HEK293 (cell line): ENCODE measurements around the gene MRPL34.
A peak's percentile ranks its signal among the peaks of the same experiment; 100 is the strongest.

ENCODE experiments used
- HOXA7 ChIP-seq: sonication (generic); formaldehyde crosslinking; IDR thresholded peaks from 2 replicates; pipeline ENCODE4 v1.8.1; 2022; ENCODE audit warnings: missing genetic modification reagents, borderline replicate concordance
- RBAK ChIP-seq: fragments of 450-650 bp; formaldehyde crosslinking; IDR thresholded peaks from 2 replicates; pipeline ENCODE4 v1.5.1; 2016; ENCODE audit warnings: missing biosample characterization, missing genetic modification characterization
- SETDB1 ChIP-seq: IDR thresholded peaks from one replicate; pipeline ENCODE4 v1.6.1; 2017; ENCODE audit warnings: mild to moderate bottlenecking, low read length, moderate library complexity, mixed read lengths; ENCODE audit not compliant: insufficient read length
- ZBTB1 ChIP-seq: fragments of 450-650 bp; formaldehyde crosslinking; IDR thresholded peaks from 2 replicates; pipeline ENCODE4 v1.5.1; 2016; ENCODE audit warnings: missing biosample characterization, missing genetic modification characterization
- ZBTB21 ChIP-seq: fragments of 450-650 bp; formaldehyde crosslinking; IDR thresholded peaks from 2 replicates; pipeline ENCODE4 v1.5.1; 2017; ENCODE audit warnings: missing biosample characterization, missing genetic modification characterization
- ZIC2 ChIP-seq: fragments of 450-650 bp; formaldehyde crosslinking; IDR thresholded peaks from 2 replicates; pipeline ENCODE4 v1.5.1; 2016; ENCODE audit warnings: missing biosample characterization, missing genetic modification characterization
- ZNF138 ChIP-seq: fragments of 450-650 bp; formaldehyde crosslinking; IDR thresholded peaks from 2 replicates; pipeline ENCODE4 v1.5.1; 2016; ENCODE audit warnings: missing biosample characterization, missing genetic modification characterization, borderline replicate concordance
- ZNF146 ChIP-seq: fragments of 450-650 bp; formaldehyde crosslinking; IDR thresholded peaks from 2 replicates; pipeline ENCODE4 v1.5.1; 2016; ENCODE audit warnings: missing biosample characterization, missing genetic modification characterization
- ZNF239 ChIP-seq: fragments of 450-650 bp; formaldehyde crosslinking; IDR thresholded peaks from 2 replicates; pipeline ENCODE4 v1.5.1; 2016; ENCODE audit warnings: missing biosample characterization, missing genetic modification characterization
- ZNF335 ChIP-seq: fragments of 450-650 bp; formaldehyde crosslinking; conservative IDR thresholded peaks from 2 replicates; pipeline ENCODE4 v1.5.1; 2016; ENCODE audit warnings: missing biosample characterization, missing genetic modification characterization
- ZNF366 ChIP-seq: fragments of 450-650 bp; formaldehyde crosslinking; conservative IDR thresholded peaks from 2 replicates; pipeline ENCODE4 v1.5.1; 2016; ENCODE audit warnings: missing biosample characterization, missing genetic modification characterization
- ZNF394 ChIP-seq: fragments of 450-650 bp; formaldehyde crosslinking; IDR thresholded peaks from 2 replicates; pipeline ENCODE4 v1.5.1; 2016; ENCODE audit warnings: missing biosample characterization, missing genetic modification characterization, mild to moderate bottlenecking, moderate library complexity, borderline replicate concordance
- ZNF48 ChIP-seq: fragments of 450-650 bp; formaldehyde crosslinking; IDR thresholded peaks from 2 replicates; pipeline ENCODE4 v1.5.1; 2016; ENCODE audit warnings: missing biosample characterization, missing genetic modification characterization
- ZNF548 ChIP-seq: fragments of 450-650 bp; formaldehyde crosslinking; IDR thresholded peaks from 2 replicates; pipeline ENCODE4 v1.5.1; 2016; ENCODE audit warnings: missing biosample characterization, missing genetic modification characterization
- ZNF76 ChIP-seq: fragments of 450-650 bp; formaldehyde crosslinking; IDR thresholded peaks from 2 replicates; pipeline ENCODE4; 2016; ENCODE audit warnings: low read depth, missing biosample characterization, missing genetic modification characterization, borderline replicate concordance
- ZNF768 ChIP-seq: fragments of 450-650 bp; formaldehyde crosslinking; IDR thresholded peaks from 2 replicates; pipeline ENCODE4 v1.5.1; 2018; ENCODE audit warnings: missing biosample characterization, mild to moderate bottlenecking, missing genetic modification characterization
- ZNF830 ChIP-seq: fragments of 450-650 bp; IDR thresholded peaks from 2 replicates; pipeline ENCODE4 v1.5.0; 2018; ENCODE audit warnings: missing biosample characterization, missing genetic modification characterization, low read depth, mild to moderate bottlenecking, moderate library complexity
- TF ChIP-seq, protein P1 (sequence below): fragments of 450-650 bp; formaldehyde crosslinking; conservative IDR thresholded peaks from 2 replicates; pipeline ENCODE4 v1.5.1; 2016; ENCODE audit warnings: low read depth, missing biosample characterization, missing genetic modification characterization
- TF ChIP-seq, protein P2 (sequence below): fragments of 450-650 bp; formaldehyde crosslinking; conservative IDR thresholded peaks from 2 replicates; pipeline ENCODE4 v1.5.1; 2016; ENCODE audit warnings: low read depth, missing biosample characterization, missing genetic modification characterization
- TF ChIP-seq, protein P3 (sequence below): fragments of 450-650 bp; formaldehyde crosslinking; IDR thresholded peaks from 2 replicates; pipeline ENCODE4 v1.5.1; 2016; ENCODE audit warnings: missing biosample characterization, missing genetic modification characterization
- TF ChIP-seq, protein P4 (sequence below): fragments of 450-650 bp; formaldehyde crosslinking; IDR thresholded peaks from 2 replicates; pipeline ENCODE4 v1.5.1; 2016; ENCODE audit warnings: missing biosample characterization, missing genetic modification characterization, low read depth
- TF ChIP-seq, protein P5 (sequence below): fragments of 450-650 bp; formaldehyde crosslinking; IDR thresholded peaks from 2 replicates; pipeline ENCODE4 v1.5.1; 2016; ENCODE audit warnings: missing biosample characterization, missing genetic modification characterization, low read depth

MRPL34 gene

DNA sequence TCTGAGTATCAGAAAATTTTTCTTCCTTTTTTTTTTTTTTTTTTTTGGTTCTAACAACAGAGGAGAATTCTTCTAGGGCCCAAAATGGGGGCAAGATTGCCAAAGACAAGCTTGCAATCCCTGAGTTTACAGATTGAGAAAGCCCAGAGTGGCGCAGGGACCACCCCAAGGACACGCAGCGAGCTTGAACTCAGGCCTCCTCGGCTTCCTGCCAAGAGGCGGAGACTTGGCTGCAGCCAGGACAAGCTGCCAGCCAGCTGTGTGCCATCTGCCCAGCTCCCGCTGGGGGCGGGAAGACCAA lies 506 bp upstream of the MRPL34 start (continued):
- TF ChIP-seq RBAK = no peak
- TF ChIP-seq ZNF138 (tag by site-specific recombination) = no peak
- TF ChIP-seq ZNF76 (tag by site-specific recombination) = no peak
- no peak for TF ChIP-seq ZNF830
- no peak for TF ChIP-seq ZNF239 (tag by site-specific recombination)
- TF ChIP-seq ZBTB1 = no peak
- TF ChIP-seq ZNF548 (tag by site-specific recombination) = no peak
- no peak for TF ChIP-seq SETDB1
- no peak for TF ChIP-seq ZNF48 (tag by site-specific recombination)
- TF ChIP-seq HOXA7 (CRISPR knock-in tag) = no peak
- 0 out of 2 replicates have a peak, but pooled peaks have one; percentile 15 for TF ChIP-seq ZNF394 (tag by site-specific recombination)
- no peak for TF ChIP-seq ZIC2 (tag by site-specific recombination)
- no peak for TF ChIP-seq ZNF146 (tag by site-specific recombination)
- TF ChIP-seq ZBTB21 (tag by site-specific recombination) = no peak
- TF ChIP-seq, protein P1, sequence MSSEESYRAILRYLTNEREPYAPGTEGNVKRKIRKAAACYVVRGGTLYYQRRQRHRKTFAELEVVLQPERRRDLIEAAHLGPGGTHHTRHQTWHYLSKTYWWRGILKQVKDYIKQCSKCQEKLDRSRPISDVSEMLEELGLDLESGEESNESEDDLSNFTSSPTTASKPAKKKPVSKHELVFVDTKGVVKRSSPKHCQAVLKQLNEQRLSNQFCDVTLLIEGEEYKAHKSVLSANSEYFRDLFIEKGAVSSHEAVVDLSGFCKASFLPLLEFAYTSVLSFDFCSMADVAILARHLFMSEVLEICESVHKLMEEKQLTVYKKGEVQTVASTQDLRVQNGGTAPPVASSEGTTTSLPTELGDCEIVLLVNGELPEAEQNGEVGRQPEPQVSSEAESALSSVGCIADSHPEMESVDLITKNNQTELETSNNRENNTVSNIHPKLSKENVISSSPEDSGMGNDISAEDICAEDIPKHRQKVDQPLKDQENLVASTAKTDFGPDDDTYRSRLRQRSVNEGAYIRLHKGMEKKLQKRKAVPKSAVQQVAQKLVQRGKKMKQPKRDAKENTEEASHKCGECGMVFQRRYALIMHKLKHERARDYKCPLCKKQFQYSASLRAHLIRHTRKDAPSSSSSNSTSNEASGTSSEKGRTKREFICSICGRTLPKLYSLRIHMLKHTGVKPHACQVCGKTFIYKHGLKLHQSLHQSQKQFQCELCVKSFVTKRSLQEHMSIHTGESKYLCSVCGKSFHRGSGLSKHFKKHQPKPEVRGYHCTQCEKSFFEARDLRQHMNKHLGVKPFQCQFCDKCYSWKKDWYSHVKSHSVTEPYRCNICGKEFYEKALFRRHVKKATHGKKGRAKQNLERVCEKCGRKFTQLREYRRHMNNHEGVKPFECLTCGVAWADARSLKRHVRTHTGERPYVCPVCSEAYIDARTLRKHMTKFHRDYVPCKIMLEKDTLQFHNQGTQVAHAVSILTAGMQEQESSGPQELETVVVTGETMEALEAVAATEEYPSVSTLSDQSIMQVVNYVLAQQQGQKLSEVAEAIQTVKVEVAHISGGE (tag by site-specific recombination) = no peak
- TF ChIP-seq, protein P2, sequence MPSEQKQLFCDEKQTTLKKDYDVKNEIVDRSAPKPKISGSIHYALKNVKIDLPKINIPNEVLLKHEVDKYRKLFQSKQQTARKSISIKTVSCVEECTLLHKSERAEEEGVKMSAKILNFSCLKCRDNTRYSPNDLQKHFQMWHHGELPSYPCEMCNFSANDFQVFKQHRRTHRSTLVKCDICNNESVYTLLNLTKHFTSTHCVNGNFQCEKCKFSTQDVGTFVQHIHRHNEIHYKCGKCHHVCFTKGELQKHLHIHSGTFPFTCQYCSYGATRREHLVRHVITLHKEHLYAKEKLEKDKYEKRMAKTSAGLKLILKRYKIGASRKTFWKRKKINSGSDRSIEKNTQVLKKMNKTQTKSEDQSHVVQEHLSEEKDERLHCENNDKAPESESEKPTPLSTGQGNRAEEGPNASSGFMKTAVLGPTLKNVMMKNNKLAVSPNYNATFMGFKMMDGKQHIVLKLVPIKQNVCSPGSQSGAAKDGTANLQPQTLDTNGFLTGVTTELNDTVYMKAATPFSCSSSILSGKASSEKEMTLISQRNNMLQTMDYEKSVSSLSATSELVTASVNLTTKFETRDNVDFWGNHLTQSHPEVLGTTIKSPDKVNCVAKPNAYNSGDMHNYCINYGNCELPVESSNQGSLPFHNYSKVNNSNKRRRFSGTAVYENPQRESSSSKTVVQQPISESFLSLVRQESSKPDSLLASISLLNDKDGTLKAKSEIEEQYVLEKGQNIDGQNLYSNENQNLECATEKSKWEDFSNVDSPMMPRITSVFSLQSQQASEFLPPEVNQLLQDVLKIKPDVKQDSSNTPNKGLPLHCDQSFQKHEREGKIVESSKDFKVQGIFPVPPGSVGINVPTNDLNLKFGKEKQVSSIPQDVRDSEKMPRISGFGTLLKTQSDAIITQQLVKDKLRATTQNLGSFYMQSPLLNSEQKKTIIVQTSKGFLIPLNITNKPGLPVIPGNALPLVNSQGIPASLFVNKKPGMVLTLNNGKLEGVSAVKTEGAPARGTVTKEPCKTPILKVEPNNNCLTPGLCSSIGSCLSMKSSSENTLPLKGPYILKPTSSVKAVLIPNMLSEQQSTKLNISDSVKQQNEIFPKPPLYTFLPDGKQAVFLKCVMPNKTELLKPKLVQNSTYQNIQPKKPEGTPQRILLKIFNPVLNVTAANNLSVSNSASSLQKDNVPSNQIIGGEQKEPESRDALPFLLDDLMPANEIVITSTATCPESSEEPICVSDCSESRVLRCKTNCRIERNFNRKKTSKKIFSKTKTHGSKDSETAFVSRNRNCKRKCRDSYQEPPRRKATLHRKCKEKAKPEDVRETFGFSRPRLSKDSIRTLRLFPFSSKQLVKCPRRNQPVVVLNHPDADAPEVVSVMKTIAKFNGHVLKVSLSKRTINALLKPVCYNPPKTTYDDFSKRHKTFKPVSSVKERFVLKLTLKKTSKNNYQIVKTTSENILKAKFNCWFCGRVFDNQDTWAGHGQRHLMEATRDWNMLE (tag by site-specific recombination) = no peak
- TF ChIP-seq, protein P3, sequence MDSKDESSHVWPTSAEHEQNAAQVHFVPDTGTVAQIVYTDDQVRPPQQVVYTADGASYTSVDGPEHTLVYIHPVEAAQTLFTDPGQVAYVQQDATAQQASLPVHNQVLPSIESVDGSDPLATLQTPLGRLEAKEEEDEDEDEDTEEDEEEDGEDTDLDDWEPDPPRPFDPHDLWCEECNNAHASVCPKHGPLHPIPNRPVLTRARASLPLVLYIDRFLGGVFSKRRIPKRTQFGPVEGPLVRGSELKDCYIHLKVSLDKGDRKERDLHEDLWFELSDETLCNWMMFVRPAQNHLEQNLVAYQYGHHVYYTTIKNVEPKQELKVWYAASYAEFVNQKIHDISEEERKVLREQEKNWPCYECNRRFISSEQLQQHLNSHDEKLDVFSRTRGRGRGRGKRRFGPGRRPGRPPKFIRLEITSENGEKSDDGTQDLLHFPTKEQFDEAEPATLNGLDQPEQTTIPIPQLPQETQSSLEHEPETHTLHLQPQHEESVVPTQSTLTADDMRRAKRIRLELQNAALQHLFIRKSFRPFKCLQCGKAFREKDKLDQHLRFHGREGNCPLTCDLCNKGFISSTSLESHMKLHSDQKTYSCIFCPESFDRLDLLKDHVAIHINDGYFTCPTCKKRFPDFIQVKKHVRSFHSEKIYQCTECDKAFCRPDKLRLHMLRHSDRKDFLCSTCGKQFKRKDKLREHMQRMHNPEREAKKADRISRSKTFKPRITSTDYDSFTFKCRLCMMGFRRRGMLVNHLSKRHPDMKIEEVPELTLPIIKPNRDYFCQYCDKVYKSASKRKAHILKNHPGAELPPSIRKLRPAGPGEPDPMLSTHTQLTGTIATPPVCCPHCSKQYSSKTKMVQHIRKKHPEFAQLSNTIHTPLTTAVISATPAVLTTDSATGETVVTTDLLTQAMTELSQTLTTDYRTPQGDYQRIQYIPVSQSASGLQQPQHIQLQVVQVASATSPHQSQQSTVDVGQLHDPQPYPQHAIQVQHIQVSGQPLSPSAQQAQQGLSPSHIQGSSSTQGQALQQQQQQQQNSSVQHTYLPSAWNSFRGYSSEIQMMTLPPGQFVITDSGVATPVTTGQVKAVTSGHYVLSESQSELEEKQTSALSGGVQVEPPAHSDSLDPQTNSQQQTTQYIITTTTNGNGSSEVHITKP (tag by site-specific recombination) = no peak
- TF ChIP-seq ZNF768 (tag by site-specific recombination) = peak; percentile 99; the same call in 1 of the 2 replicates
- TF ChIP-seq ZNF366 (tag by site-specific recombination) = no peak
- TF ChIP-seq, protein P4, sequence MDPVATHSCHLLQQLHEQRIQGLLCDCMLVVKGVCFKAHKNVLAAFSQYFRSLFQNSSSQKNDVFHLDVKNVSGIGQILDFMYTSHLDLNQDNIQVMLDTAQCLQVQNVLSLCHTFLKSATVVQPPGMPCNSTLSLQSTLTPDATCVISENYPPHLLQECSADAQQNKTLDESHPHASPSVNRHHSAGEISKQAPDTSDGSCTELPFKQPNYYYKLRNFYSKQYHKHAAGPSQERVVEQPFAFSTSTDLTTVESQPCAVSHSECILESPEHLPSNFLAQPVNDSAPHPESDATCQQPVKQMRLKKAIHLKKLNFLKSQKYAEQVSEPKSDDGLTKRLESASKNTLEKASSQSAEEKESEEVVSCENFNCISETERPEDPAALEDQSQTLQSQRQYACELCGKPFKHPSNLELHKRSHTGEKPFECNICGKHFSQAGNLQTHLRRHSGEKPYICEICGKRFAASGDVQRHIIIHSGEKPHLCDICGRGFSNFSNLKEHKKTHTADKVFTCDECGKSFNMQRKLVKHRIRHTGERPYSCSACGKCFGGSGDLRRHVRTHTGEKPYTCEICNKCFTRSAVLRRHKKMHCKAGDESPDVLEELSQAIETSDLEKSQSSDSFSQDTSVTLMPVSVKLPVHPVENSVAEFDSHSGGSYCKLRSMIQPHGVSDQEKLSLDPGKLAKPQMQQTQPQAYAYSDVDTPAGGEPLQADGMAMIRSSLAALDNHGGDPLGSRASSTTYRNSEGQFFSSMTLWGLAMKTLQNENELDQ (tag by site-specific recombination) = no peak
- no peak for TF ChIP-seq ZNF335 (tag by site-specific recombination)
- TF ChIP-seq, protein P5, sequence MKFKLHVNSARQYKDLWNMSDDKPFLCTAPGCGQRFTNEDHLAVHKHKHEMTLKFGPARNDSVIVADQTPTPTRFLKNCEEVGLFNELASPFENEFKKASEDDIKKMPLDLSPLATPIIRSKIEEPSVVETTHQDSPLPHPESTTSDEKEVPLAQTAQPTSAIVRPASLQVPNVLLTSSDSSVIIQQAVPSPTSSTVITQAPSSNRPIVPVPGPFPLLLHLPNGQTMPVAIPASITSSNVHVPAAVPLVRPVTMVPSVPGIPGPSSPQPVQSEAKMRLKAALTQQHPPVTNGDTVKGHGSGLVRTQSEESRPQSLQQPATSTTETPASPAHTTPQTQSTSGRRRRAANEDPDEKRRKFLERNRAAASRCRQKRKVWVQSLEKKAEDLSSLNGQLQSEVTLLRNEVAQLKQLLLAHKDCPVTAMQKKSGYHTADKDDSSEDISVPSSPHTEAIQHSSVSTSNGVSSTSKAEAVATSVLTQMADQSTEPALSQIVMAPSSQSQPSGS = no peak
